ENCODE data around the gene HELZ2. TPM values are rescaled to one million over a fixed set of nuclear protein-coding genes. Genes with fewer than 3 reads are reported as not detected.

HELZ2 gene
- total RNA-seq, 1 experiment from 2014 or later, result 33.4 TPM

GRCh38 chr20:63591147-63591533 is 17.1 kb upstream of the HELZ2 start:
- TF ChIP-seq EZH2phosphoT487 (IDR thresholded peaks at IDR 0.05; ENCODE audit: borderline replicate concordance, low read length) (no peak), CTCF (conservative IDR thresholded peaks at IDR 0.05; ENCODE audit: low read depth, low read length) (no peak), EZH2 (IDR thresholded peaks at IDR 0.05; ENCODE audit: low read length, unreplicated experiment) (no peak)
- H3K9ac ChIP-seq (ENCODE audit: low read length), result no peak overlapping the region
- H3K9me2 ChIP-seq (replicated peaks; ENCODE audit: low read length), result no peaks in the 10 kb centered on the region
- ChIA-PET CTCF (no interaction called here), POLR2A (ENCODE audit: unreplicated experiment) (no interaction called here)
- no peak for DNase-seq
- no peaks in the 10 kb centered on the region for H3K9me3 ChIP-seq (ENCODE audit: low read length)
- H3K4me1 ChIP-seq (ENCODE audit: insufficient read depth, low read length), result no peaks in the 10 kb centered on the region
- no TSS peak for BruUV-seq (replicated peaks)
- ATAC-seq, result no peak
- H3K4me2 ChIP-seq (ENCODE audit: low read length), result no peak overlapping the region
- no peaks in the 10 kb centered on the region for H3K27me3 ChIP-seq (ENCODE audit: low read length)
- intact Hi-C loops (cut with micrococcal nuclease), result no loop called here
- H3K27ac ChIP-seq (ENCODE audit: low read length), result no peak overlapping the region
- H3F3A ChIP-seq (ENCODE audit: low read length, unreplicated experiment), result no peaks in the 10 kb centered on the region
- no peak overlapping the region for H3K4me3 ChIP-seq (ENCODE audit: low read length)
- H3K36me3 ChIP-seq (ENCODE audit: low read depth, low read length), result no peaks in the 10 kb centered on the region; the same call in none of the 2 replicates
- no peak overlapping the region for H2AFZ ChIP-seq (ENCODE audit: low read length)
- H4K20me1 ChIP-seq (ENCODE audit: low read length), result no peaks in the 10 kb centered on the region
- no peaks in the 10 kb centered on the region for H3K79me2 ChIP-seq (ENCODE audit: low read length)

GRCh38 chr20:63590218-63591146 is 16.4 kb upstream of the HELZ2 start:
- ChIA-PET CTCF (no interaction called here), POLR2A (ENCODE audit: unreplicated experiment) (no interaction called here)
- Histone ChIP-seq H3K9me3 (ENCODE audit: low read length) (no peaks in the 10 kb centered on the region), H3K9ac (ENCODE audit: low read length) (no peak overlapping the region), H3K27me3 (ENCODE audit: low read length) (no peaks in the 10 kb centered on the region), H3K9me2 (replicated peaks; ENCODE audit: low read length) (no peaks in the 10 kb centered on the region), H3K4me1 (ENCODE audit: insufficient read depth, low read length) (no peaks in the 10 kb centered on the region), H3K36me3 (ENCODE audit: low read depth, low read length) (no peaks in the 10 kb centered on the region; the same call in none of the 2 replicates), H3K4me3 (ENCODE audit: low read length) (no peak overlapping the region), H3F3A (ENCODE audit: low read length, unreplicated experiment) (no peaks in the 10 kb centered on the region), H2AFZ (ENCODE audit: low read length) (no peak overlapping the region), H3K79me2 (ENCODE audit: low read length) (no peaks in the 10 kb centered on the region), H4K20me1 (ENCODE audit: low read length) (no peaks in the 10 kb centered on the region), H3K4me2 (ENCODE audit: low read length) (no peak overlapping the region), H3K27ac (ENCODE audit: low read length) (no peak overlapping the region)
- ATAC-seq (no peak), DNase-seq (no peak)
- TF ChIP-seq CTCF (conservative IDR thresholded peaks at IDR 0.05; ENCODE audit: low read depth, low read length) (no peak), EZH2 (IDR thresholded peaks at IDR 0.05; ENCODE audit: low read length, unreplicated experiment) (no peak), EZH2phosphoT487 (IDR thresholded peaks at IDR 0.05; ENCODE audit: borderline replicate concordance, low read length) (no peak)
- intact Hi-C loops (cut with micrococcal nuclease), result no loop called here
- no TSS peak for BruUV-seq (replicated peaks)

Measured in PC-3 (cell line).